NB4 (cell line): ENCODE data around the gene CASP10.

ENCODE experiments used
- MAX ChIP-seq: IDR thresholded peaks from 2 replicates; pipeline ENCODE4 v1.6.1; 2011; ENCODE audit warnings: low read depth, low read length
- MYC ChIP-seq: IDR thresholded peaks from 2 replicates; pipeline ENCODE4 v1.6.1; 2011; ENCODE audit warnings: low read depth, low read length
- POLR2A ChIP-seq: IDR thresholded peaks from 2 replicates; pipeline ENCODE4 v1.6.1; 2011; ENCODE audit warnings: mild to moderate bottlenecking; ENCODE audit not compliant: insufficient read length; ENCODE audit errors: extremely low read depth
- TF ChIP-seq, protein P1 (sequence below): IDR thresholded peaks from one replicate; pipeline ENCODE4 v1.5.1; 2012; ENCODE audit warnings: low read depth, low read length

- TF ChIP-seq, protein P1, sequence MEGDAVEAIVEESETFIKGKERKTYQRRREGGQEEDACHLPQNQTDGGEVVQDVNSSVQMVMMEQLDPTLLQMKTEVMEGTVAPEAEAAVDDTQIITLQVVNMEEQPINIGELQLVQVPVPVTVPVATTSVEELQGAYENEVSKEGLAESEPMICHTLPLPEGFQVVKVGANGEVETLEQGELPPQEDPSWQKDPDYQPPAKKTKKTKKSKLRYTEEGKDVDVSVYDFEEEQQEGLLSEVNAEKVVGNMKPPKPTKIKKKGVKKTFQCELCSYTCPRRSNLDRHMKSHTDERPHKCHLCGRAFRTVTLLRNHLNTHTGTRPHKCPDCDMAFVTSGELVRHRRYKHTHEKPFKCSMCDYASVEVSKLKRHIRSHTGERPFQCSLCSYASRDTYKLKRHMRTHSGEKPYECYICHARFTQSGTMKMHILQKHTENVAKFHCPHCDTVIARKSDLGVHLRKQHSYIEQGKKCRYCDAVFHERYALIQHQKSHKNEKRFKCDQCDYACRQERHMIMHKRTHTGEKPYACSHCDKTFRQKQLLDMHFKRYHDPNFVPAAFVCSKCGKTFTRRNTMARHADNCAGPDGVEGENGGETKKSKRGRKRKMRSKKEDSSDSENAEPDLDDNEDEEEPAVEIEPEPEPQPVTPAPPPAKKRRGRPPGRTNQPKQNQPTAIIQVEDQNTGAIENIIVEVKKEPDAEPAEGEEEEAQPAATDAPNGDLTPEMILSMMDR = no peak
- TF ChIP-seq POLR2A (no peak), MAX (no peak), MYC (no peak)
Measured at GRCh38 chr2:201196803-201197202, 13.9 kb downstream of the CASP10 start.
